Activated CD8-positive, alpha-beta memory T cell treated with anti-CD3 and anti-CD28 coated beads for 4 hours (primary cell): ENCODE data around the gene ESRRB.
A peak's percentile ranks its signal among the peaks of the same experiment; 100 is the strongest.

Experiments used
- DNase-seq, 2 donors: peaks; one replicate each; pipeline ENCODE4 v3.0.0-alpha.2; 2020; ENCODE audit warnings: low read depth in 2 of 2

The ESRRB gene

DNA sequence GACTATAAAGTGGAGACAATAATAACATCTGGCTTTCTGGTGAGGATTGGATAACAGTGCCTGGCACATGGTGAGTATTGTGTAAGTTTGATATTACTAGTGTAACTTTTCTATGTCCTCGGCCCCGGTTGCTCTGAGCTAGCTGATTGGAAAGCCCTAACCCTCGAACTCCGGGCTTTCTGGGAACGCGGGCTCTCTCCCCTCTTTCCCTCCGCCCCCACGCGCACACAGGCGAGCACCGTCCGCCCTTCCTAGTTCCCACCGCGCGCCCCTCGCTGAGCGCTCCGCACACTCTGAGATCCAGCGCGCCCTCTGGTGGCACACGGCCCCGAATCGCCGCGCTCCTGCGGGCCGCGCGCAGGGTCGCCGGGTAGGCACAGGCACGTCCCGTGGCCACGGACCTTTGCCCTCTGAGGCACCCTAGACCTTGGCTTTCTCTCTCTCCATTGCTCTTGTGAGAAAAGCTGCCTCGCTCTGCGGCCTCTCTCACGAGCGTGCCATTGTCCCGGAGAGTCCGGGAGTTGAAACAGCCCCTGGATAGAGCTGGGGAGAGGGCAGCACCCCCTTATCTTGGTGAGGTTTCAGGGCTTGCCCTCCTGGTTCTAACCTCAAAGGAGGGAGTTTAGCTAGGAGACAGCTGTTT, 23.2 kb upstream of the ESRRB start:
- no peak for DNase-seq

DNA sequence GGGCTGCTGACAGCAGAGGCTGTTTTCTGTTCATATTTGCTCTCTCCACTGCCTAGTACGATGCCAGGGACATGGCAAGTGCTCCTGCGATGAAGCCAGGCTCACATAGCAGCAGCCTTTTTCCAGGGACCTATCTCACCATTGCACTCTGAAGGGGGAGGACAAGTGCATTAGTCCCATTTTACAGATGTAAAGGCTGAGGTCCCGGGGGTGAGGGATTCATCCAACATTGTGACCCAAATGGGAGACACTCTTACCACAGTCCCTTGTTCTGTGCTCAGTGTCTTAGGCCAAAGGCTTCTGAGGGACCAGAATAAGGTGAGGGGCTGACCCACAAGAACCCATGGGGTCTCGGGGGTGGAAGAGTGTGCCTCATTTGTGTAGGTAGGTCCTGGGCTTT, 21.6 kb upstream of the ESRRB start:
- DNase-seq = no peak

DNA sequence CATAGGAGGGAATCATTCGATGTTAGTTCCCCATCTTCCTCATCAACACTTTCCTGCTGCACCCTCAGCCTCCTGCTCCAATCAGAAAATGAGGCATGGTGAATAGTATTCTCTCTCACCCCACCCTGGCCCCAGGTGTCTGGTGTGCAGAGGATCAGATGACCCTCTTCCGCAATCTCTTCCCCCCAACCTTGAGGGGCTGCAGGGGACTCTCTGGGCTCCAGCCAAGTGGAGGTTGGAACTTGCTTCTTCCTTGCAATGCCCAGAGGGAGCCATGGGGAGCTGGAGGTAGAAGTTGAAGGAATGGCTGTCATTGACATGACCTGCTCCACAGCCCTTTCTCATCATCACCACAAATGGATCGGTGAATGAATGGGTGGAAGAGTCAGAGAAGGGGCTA, 20.2 kb upstream of the ESRRB start:
- DNase-seq = no peak

DNA sequence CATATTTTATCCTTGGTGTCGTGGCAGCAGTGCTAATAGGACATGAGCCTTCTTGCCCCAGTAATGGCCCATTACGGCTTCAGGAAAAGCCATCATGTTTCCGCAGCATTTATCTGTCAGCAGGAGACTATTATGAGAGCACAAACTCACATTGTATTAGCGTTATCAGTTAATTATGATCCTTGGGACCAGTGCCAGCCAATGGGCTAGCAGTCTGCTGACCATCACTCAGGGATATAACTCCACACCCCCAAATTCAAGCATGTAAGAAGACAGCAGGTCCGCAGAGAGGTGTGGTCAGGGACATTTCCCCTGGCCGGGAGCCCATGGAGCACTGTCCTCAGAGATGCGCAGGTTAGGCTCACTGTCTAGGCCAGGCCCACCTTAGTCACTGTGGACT, 4.9 kb upstream of the ESRRB start:
- no peak for DNase-seq

DNA sequence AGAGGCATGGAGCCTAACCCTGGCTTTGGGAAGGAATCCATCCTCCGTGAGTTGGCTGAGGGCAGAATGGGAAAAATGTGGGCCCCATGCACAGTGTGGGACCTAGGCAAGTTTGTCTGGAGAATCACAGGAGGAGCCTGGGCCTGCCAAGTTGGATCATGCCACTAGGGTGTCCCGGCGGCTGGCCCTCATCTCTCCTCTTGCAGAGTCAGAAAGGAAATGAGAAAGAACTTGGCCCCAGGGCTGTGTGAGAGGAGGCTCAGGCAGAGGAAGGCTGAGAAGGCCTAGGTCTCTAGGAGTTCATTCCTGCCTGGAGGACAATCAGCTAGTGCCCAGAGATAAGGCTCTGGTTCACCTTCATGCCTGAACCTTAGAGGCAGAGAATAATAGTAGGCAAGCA, 2.5 kb upstream of the ESRRB start:
- DNase-seq = no peak

DNA sequence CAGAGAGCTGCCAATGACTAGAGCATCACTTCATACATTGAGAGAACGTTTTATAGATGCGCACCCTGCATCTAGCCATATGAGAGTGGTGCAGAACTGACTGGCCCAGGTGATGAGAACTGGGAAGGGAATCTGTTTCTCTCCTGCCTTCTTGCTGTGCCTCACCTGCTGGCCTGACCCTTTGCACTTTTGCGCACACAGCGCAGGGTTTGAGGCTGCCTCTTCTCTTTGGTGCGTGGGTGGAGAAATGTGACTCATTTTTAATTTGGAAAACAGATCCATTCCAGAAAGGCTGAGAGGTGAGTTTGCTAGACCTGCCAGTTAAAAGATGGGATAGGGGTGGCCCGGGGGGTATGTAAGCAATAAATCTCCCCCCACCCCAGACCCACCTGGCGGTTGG, 453 bp upstream of the ESRRB start:
- no peak for DNase-seq

DNA sequence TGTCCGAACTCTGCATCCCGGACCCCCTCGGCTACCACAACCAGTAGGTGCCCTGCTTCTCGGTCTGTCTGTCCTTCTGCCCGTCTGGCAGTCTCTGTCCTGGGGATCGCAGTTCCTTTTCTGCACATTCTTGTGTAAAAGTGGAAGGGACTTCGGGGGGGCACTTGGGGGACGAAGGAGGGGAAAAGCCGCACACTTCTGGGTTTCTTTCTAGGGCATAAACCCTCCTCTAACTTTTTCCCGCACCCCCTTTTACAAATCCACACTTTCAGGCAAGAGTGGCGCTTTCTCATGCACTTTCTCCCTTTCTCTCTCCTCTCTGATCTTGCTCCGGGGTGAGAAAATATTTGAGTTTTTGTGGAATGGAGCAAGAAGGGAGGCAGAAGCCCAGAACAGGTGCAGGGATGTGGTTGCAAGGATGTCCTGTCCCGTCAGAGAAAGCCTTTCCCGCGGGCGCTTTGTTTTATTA, 506 bp downstream of the ESRRB start:
- DNase-seq = no peak

DNA sequence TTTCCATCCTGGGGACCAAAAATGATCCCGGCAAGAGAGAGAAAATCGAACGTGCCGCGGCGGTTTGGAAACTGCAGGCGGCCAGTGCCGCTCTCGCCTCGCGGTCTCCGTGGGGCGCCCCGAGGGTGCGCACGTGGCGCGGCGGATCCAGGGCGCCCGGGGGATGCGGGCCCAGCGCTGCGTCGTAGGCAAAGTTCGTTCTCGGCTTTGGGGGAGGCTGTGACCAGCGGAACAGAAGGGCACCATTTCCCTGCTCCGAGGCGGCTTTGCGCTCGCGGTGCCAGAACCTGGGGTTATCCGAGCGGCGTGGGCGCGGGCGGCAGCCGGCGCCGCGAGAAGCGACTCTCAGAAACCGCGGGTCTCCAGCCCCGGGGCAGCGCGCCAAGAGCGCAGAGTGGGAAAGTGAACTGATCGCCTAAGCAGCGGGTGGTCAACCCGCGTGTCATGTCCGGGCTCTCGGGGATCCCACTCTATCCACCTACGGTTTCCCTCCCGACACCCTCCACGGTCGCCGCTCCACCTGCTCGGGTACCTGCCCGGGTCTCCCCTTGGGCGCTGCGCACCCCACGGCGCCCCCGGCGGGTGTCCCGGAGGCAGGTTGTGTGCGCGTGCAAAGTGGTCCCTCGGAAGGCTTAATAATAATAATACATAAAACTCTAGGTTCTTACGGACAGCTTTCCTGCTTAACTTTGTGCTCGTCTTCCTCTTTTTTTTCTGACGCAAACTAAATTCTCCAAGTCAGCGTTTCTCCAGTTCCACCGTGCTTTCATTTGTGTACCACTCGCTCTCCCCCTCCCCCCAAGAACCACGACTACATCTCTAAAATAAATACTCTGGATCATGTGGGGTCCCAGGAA, 1.2 kb downstream of the ESRRB start:
- DNase-seq = no peak

DNA sequence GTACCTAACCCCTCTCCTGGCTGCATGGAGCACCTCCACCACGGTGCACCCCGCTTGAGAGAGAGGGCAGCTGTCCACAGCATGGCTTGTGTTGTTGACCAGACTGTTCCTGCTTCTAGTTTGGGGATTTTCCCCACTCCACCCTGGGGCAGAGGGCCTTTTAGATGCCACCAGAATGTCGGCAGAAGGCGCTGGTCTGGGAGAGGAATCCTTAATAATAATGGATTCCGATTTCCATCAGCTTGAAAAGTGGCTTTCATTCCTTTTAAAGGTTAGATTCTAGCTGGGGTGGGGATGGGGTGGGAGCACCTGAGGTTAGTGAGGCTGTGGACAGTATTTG, 1.8 kb downstream of the ESRRB start:
- no peak for DNase-seq

DNA sequence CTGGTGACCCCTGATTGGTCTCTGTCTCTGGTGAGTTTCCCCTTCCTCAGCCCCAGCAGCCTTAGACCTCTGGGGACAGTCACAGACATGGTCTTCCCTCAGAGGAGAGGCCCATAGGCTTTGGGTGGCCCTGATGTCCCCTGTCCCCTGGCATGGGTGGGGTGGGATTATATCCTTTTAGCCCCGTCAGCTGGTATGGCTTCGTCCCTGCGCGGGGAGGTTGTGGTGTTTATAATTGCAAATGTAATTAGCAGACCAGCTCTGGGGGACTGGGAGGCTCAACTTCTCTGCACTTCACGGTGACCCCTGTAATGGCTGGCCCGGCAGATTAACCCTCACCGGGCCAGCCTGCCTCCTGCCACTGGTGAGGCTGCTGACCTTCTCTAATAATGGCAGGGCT, 5.1 kb downstream of the ESRRB start:
- no peak for DNase-seq

DNA sequence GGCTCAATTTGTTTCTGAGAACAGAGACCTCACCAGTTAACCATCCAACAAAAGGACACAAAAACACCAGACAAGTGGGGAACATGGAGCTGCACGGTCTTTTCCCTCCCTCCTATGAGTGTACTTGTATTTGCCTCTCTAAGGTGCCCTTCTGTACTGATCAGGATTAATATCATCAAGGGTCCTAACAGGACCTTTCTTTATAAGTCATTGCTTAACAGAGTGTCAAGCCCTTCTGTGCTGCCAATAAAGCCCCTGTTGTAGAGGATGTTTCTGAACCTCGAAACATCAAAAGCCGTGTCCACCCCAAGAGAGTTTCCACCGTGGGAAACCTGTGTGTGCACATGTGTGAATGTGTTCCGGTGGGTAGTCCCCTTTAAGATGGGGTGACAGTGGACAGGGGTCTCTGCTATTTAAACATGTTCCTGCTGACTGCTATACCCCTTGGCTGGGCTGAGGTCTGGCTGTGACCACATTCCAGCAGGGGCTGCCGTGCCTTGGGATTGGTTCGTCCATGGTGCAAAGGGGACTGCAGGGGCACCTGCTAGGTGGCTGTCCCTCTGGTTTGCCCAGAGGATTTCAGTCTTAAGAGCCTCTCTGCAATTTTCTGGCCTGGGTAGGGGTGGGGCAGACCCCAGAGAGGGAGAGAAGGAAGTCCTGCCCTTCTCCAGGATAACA, 6.0 kb downstream of the ESRRB start:
- no peak for DNase-seq

DNA sequence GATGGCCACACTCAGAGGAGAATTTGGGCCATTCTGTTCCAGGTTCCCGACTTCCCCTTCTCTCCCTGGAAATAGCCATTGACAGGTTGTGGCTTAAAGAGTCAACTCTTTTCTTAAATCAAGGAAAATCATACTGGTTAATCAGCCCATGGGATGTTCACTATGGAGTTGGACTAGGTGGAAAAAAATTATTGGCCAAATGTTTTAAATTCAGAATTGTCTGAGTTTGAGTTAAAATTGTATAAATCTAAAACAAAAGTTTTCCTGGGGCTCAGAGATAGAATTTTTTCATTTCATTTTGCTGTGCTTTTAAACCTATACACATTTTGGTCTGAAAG, 6.5 kb downstream of the ESRRB start:
- DNase-seq = no peak

DNA sequence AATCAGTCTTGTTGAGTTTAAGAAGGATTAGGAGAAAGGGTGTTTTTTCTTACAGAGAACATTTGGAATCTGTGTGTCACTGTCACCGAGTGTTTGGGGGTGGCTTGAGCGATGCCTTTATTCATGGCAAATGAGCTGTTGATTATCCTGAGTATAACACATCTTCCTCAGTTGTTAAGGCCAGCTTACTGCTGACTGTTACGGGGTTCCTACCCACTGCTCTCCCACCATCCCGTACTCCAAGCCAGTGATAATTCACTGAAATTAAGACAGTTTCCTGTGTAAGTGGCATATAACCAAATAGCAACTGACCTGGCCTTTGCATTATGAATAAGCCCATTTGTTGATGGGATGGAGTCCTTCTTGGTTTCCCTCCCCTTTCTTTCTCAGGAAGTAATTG, 9.5 kb downstream of the ESRRB start:
- no peak for DNase-seq

DNA sequence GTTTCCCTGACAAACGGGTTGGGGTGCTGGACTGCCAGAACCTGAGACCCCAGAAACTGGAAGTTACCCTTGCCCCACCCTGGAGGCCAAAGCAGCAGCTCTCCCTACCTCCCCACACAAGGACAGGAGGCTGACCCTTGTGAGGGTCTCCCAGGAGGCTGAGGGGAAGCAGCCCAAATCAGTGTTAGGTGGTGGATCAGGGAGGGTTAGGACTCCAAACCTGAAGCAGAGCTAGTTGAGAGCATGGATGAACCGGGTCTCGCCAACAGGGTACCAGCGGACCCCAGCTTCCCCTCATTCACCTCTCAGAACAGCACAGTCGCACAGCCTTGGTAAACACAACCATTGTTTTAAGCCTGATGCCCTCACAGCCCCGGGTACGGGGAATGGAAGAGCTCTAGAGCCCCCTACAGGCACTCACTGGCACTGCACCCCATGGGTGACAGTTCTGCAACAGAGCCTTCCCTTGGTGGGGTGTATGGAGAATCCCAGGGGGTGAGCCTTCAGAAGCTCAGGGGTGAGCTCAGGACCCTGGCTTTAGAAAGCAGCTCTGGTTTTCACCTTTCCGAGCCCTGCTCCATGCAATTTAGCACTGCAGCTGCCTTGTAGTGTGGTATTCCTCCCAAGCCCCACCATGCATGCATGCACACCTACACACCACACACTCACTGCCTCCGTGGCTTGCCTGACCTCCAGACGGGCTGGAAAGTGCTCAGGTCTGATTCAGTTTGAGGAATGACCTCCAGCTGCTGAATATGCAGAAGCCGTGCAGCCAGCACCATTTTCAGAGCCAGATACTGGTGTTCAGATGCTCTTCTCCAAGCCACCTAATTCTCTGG, 11.2 kb downstream of the ESRRB start:
- peak; percentile 16 to 17 for DNase-seq

DNA sequence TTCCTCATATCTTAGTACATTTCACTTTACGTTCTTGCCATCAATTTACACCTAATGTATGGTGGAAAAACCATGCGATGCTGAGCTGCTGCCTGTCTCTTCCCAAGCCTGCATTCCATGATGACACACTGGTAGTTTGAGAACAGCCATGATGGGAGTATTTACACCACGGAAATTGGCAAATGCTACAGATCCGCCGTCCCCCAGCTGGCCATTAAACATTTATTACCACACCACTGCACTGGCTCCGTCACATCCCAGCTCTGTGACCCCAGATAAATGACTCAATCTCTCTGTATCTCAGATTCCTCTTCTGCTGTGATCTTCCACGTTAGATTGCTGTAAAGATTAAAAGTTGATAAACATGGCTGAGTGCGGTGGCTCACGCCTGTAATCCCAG, 13.9 kb downstream of the ESRRB start:
- no peak for DNase-seq

DNA sequence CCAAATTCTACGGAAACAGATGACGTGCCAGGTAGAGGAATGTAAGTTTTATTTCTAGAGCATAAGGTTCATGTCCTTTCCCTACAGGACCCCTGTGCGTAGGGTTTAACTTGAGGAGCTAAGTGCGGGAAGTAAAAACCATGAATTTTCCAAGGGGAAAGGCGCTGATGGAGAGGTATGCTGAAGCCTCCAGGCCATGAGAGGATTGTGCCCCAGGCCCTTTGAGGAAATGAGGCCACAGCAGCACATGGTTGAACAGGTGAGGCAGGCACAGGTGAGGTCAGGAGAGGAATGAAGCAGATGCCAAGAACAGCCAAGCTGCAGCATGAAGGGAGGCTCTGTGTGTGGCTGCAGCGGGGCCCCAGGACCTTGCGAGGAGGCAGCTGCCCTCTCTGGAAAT, 14.7 kb downstream of the ESRRB start:
- DNase-seq = no peak

DNA sequence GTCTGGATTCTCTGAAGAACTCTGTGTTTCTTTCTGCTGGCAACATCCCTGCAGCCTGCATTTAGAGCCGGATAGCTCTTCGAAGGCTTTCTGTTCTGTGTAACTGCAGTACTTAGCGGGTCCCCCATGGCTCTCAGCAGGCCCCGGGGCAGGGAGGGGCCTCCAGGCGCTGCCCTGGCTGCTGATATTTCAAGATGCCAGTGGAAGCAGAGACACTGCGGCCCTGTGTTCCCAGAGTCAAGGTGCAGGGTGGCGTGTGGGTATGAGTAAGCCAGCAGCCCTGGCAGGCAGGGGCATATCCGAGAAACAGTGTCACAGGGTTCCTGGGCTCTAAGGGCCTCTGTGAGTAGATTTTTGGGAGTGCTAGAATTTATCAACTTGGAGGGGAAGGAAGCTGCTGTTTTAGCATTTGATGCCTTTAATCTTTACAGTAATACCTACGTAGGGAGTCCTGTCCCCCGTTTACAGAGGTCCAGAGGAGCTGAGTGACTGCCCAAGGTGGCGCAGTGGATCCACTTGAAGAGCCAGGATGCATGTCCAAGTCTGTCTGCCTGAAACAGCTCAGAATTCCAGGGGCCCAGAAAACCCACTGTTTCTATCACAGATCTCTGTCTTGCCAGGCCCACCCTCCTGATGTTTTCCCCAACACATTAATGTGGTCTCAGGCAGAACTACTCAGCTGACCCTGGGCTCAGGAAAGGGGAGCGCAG, 16.2 kb downstream of the ESRRB start:
- no peak for DNase-seq

DNA sequence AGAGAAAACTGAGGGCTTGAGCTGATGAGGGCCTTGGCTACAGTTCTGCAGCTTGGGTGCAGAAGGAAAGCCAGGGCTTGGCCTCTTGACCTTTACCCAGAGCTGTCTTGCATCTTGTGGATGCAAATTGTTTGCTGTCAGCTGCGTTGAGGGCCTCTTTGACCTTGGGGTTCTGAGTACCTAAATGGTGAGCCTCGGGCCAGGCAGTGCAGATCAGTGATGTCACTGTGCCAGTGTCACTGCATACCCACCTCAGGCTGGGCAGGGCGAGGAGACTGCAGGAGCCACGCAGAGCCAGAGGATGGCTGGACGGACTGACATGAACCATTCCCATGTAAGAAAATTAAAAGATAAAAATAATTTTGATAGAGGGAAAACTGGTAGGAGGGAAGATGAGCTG, 18.6 kb downstream of the ESRRB start:
- no peak for DNase-seq

DNA sequence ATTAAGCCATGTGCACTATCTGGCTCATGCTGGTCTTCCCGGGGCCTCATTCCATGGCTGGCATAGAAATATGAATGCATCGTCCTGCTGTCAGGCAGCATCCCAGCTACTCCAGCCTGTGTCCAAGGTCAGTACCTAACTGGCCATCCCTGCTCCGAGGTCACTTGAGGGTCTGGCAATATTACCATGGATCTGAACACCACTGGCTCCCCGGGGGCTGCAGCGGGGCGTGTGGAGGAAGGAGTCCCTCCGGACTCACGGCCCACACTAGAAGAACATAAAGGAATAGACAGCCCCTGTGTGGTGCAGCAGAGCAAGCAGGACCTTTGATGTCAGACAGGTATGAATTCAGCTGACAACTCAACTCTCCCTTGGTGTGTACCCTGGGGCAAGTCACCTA, 19.2 kb downstream of the ESRRB start:
- DNase-seq = no peak

DNA sequence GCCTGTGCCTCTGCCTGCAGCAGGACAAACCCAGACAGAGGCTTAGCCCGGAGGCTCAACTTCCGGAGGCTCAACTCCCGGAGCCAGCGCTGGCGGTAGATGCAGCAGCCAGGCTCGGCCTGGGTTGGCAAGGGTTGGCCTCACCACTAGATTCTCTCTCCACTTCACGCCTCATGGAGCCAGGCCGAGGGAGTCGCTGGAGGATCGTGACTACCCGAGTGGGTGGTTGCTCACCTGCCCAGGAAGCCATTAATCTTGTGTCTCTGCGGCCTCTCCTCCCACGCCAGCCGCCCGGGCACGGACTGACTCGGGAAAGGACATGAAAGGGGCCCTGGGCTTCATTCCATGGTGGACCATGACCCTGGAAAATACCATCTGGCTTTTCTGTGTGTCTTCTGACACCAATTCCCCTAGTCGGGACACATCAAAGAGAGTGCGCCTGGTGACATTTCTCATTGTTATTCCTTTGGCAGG, 20.8 kb downstream of the ESRRB start:
- no peak for DNase-seq

DNA sequence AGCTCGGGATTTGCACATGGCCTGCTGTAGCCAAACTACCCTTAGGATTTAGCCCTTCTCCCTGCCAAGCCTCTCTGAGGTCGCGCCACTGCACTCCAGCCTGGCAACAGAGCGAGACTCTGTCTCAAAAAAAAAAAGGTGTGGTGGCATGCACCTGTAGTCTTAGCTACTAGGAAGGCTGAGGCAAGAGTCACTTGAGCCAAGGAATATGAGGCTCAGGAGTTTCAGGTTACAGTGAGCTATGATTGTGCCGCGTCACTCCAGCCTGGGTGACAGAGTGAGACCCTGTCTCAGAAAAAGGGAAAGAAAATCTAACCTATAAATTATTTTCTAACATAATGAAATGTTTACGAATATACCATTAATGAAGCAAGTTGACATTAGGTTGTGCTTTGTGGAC, 29.7 kb downstream of the ESRRB start:
- DNase-seq = no peak
